Kidney (tissue), 14 donors: ENCODE results near the gene STUB1. TPM values are rescaled to one million over a fixed set of nuclear protein-coding genes. Genes with fewer than 3 reads are reported as not detected.
A peak's percentile ranks its signal among the peaks of the same experiment; 100 is the strongest.

ENCODE experiments used
- DNase-seq, 5 donors: peaks; one replicate each; pipeline ENCODE4 v3.0.0-alpha.2; 2013 to 2020
- FAIRE-seq: peaks from 2 replicates; lab custom pipeline; 2012; peaks lifted over from hg19 to GRCh38; lab: Jason Lieb, UNC
- H3K27ac ChIP-seq, 2 donors: one replicate each; pipeline ENCODE4 v1.7.0; 2013; ENCODE audit warnings: low read depth in 2 of 2, low read length in 2 of 2, inconsistent platforms in 1 of 2
- H3K27me3 ChIP-seq: one replicate; pipeline ENCODE4 v1.7.1; 2013; ENCODE audit warnings: low read length, inconsistent platforms; ENCODE audit not compliant: control insufficient read depth, insufficient read depth
- H3K36me3 ChIP-seq, 3 donors: one replicate each; pipeline versions ENCODE4 v1.7.0 to v1.7.1; 2013; ENCODE audit warnings: low read length in 3 of 3, control low read depth in 1 of 3, inconsistent platforms in 1 of 3; ENCODE audit not compliant: insufficient read depth in 3 of 3, control insufficient read depth in 2 of 3
- H3K4me1 ChIP-seq, 3 donors: one replicate each; pipeline versions ENCODE4 v1.7.0 to v1.7.1; 2013; ENCODE audit warnings: low read length in 3 of 3, inconsistent platforms in 1 of 3, low read depth in 1 of 3; ENCODE audit not compliant: control insufficient read depth in 2 of 3, insufficient read depth in 2 of 3
- H3K4me3 ChIP-seq, 3 donors: one replicate each; pipeline versions ENCODE4 v1.7.0 to v1.8.1; 2013; ENCODE audit warnings: low read length in 3 of 3, control low read depth in 1 of 3, inconsistent platforms in 1 of 3
- H3K9ac ChIP-seq, 3 donors: one replicate each; pipeline versions ENCODE4 v1.7.0 to v1.7.1; 2013; ENCODE audit warnings: low read length in 3 of 3, control low read depth in 1 of 3, inconsistent platforms in 1 of 3
- H3K9me3 ChIP-seq, 3 donors: one replicate each; pipeline versions ENCODE4 v1.7.0 to v1.7.1; 2013; ENCODE audit warnings: low read length in 3 of 3, control low read depth in 1 of 3, inconsistent platforms in 1 of 3; ENCODE audit not compliant: control insufficient read depth in 2 of 3, insufficient read depth in 1 of 3
- CTCF ChIP-seq: IDR thresholded peaks from 3 replicates; pipeline ENCODE4 v1.5.1; 2012; ENCODE audit warnings: mild to moderate bottlenecking, moderate library complexity, borderline replicate concordance; ENCODE audit not compliant: insufficient read depth; ENCODE audit errors: extremely low read depth
- intact Hi-C: fragments of 100-400 bp; cut with DNase I; formaldehyde crosslinking; loops from one replicate; pipeline ENCODE4 v1.11.1; 2022
- polyA plus RNA-seq: library from polyadenylated mRNA; stranded (reverse); fragments of 350-450 nt; fragmentation: Illumina TruSeq; extraction: RNeasy Lipid Tissue Mini Kit (QIAGEN cat#74804); gene quantifications from one replicate; pipeline ENCODE4 v1.2.3, GENCODE V29; 2014; ENCODE audit warnings: low read depth, low replicate concordance; ENCODE audit not compliant: insufficient read depth
- total RNA-seq: library from RNA; stranded (reverse); fragmentation: NEBNext Ultra II Directional; extraction: Animal tissue kit (Norgen Biotek cat#: 25700); gene quantifications from one replicate; pipeline ENCODE4 v1.2.1, GENCODE V29; 2021
- donor health status: control.
- donor health status: control.
- donor health status: control.
- donor health status: control.
- donor health status: control.
- donor health status: DM: yes; HTN: yes; CAD: no.
- donor health status: Normal renal cell carcinoma (clear cell type).

STUB1 gene
- total and polyA plus RNA-seq, 2 donors from 2014 or later = 92.9 to 218 TPM

- intact Hi-C loops = no loop called here
- Histone ChIP-seq H3K4me3 (peak overlapping the region; percentile 41 to 78 (median 53)), H3K9me3 (no peaks in the 10 kb centered on the region), H3K27me3 (no peaks in the 10 kb centered on the region), H3K9ac (peak overlapping the region in 2 of 3 donors; percentile 61 to 69), H3K27ac (peak overlapping the region; percentile 77 to 82), H3K36me3 (no peaks in the 10 kb centered on the region), H3K4me1 (peaks cover 0 to 34% (median 4%) of the 10 kb centered on the region in 3 donors)
- FAIRE-seq = no peak
- TF ChIP-seq CTCF = no peak
- peak in 4 of 5 donors; percentile 88 to 91 (median 89) for DNase-seq
Measured at GRCh38 chr16:720447-720989, 40.3 kb downstream of the STUB1 start.

- H3K9me3 ChIP-seq = no peaks in the 10 kb centered on the region
- peak within 1 kb of the TSS; percentile 77 to 82 for H3K27ac ChIP-seq
- FAIRE-seq (no peak), DNase-seq (peak; percentile 89 to 94 (median 93))
- H3K4me3 ChIP-seq = peak within 1 kb of the TSS; percentile 41 to 78 (median 53)
- intact Hi-C loops = no loop called here
- H3K9ac ChIP-seq = peak within 1 kb of the TSS in 2 of 3 donors; percentile 61 to 69
- H3K4me1 ChIP-seq = peaks cover 0 to 29% (median 4%) of the 10 kb centered on the region in 3 donors
- H3K36me3 ChIP-seq = no peaks in the 10 kb centered on the region
- no peaks in the 10 kb centered on the region for H3K27me3 ChIP-seq
- TF ChIP-seq CTCF = peak; percentile 5
Measured at GRCh38 chr16:720990-721764, 41.0 kb downstream of the STUB1 start, which contains the start of gene ANTKMT. Gene ANTKMT, plus strand, starts transcription at chr16:721146. Its CDS starts 129 bp downstream, at chr16:721275.

GRCh38 chr16:721765-722540 is 41.7 kb downstream of the STUB1 start:
- Histone ChIP-seq H3K27ac (no peak overlapping the region), H3K9me3 (no peaks in the 10 kb centered on the region), H3K9ac (no peak overlapping the region), H3K27me3 (no peaks in the 10 kb centered on the region), H3K4me1 (peaks cover 0 to 24% (median 4%) of the 10 kb centered on the region in 3 donors), H3K36me3 (no peaks in the 10 kb centered on the region), H3K4me3 (peak overlapping the region in 1 of 3 donors; percentile 78)
- DNase-seq (peak in 1 of 5 donors; percentile 70), FAIRE-seq (no peak)
- no peak for TF ChIP-seq CTCF
- intact Hi-C loops = no loop called here
